Astrocyte (in vitro differentiated cells and primary cell): ENCODE results near the gene SPRR1A. TPM values are rescaled to one million over a fixed set of nuclear protein-coding genes. Genes with fewer than 3 reads are reported as not detected.

Source experiments
- DNase-seq: peaks from one replicate; pipeline ENCODE4 v3.0.0-alpha.2; 2010; ENCODE audit warnings: low read depth
- FAIRE-seq: peaks from 2 replicates; lab custom pipeline; 2011; peaks lifted over from hg19 to GRCh38; lab: Jason Lieb, UNC
- H2AFZ ChIP-seq: 2 replicates; pipeline ENCODE4 v1.6.0; 2012; ENCODE audit warnings: low read depth, low read length, inconsistent platforms
- H3K27ac ChIP-seq: 2 replicates; pipeline ENCODE4 v1.5.1; 2011; ENCODE audit warnings: low read depth, low read length, inconsistent platforms
- H3K27me3 ChIP-seq: 2 replicates; pipeline ENCODE4 v1.6.0; 2011; ENCODE audit warnings: low read length, inconsistent platforms; ENCODE audit not compliant: insufficient read depth
- H3K36me3 ChIP-seq: 2 replicates; pipeline ENCODE4 v1.5.1; 2011; ENCODE audit warnings: low read length, inconsistent platforms; ENCODE audit not compliant: insufficient read depth
- H3K4me1 ChIP-seq: 2 replicates; pipeline ENCODE4 v1.5.1; 2011; ENCODE audit warnings: low read length, inconsistent platforms; ENCODE audit not compliant: insufficient read depth
- H3K4me2 ChIP-seq: 2 replicates; pipeline ENCODE4 v1.6.0; 2012; ENCODE audit warnings: low read length, inconsistent platforms
- H3K4me3 ChIP-seq: 2 replicates; pipeline ENCODE4 v1.5.1; 2011; ENCODE audit warnings: low read depth, mild to moderate bottlenecking, low read length, inconsistent platforms; ENCODE audit not compliant: insufficient read depth
- H3K79me2 ChIP-seq: 2 replicates; pipeline ENCODE4 v1.6.0; 2012; ENCODE audit warnings: mild to moderate bottlenecking, low read length, inconsistent platforms; ENCODE audit not compliant: insufficient read depth
- H3K9ac ChIP-seq: 2 replicates; pipeline ENCODE4 v1.6.0; 2012; ENCODE audit warnings: mild to moderate bottlenecking, low read length, inconsistent platforms
- H3K9me3 ChIP-seq: 2 replicates; pipeline ENCODE4 v1.5.1; 2012; ENCODE audit warnings: low read depth, mild to moderate bottlenecking, low read length, inconsistent platforms; ENCODE audit not compliant: insufficient read depth
- H4K20me1 ChIP-seq: 2 replicates; pipeline ENCODE4 v1.6.0; 2012; ENCODE audit warnings: low read length, inconsistent platforms; ENCODE audit not compliant: insufficient read depth
- H3K27ac Mint-ChIP-seq: one replicate; pipeline ENCODE4 v1.8.0; 2021; ENCODE audit warnings: mild to moderate bottlenecking, mixed read lengths; ENCODE audit not compliant: unreplicated experiment
- H3K27me3 Mint-ChIP-seq: one replicate; pipeline ENCODE4 v1.8.0; 2021; ENCODE audit warnings: low read depth, mixed read lengths; ENCODE audit not compliant: unreplicated experiment
- H3K36me3 Mint-ChIP-seq: one replicate; pipeline ENCODE4 v1.8.0; 2021; ENCODE audit warnings: low read depth, mixed read lengths; ENCODE audit not compliant: unreplicated experiment
- H3K4me1 Mint-ChIP-seq: one replicate; pipeline ENCODE4 v1.8.0; 2021; ENCODE audit warnings: low read depth, mixed read lengths; ENCODE audit not compliant: unreplicated experiment
- H3K4me3 Mint-ChIP-seq: one replicate; pipeline ENCODE4 v1.8.0; 2021; ENCODE audit warnings: mild to moderate bottlenecking, moderate library complexity, mixed read lengths; ENCODE audit not compliant: unreplicated experiment
- H3K9me3 Mint-ChIP-seq: one replicate; pipeline ENCODE4 v1.8.0; 2021; ENCODE audit warnings: mild to moderate bottlenecking, mixed read lengths; ENCODE audit not compliant: unreplicated experiment
- EZH2 ChIP-seq: IDR thresholded peaks from 2 replicates; pipeline ENCODE4 v1.6.1; 2012; ENCODE audit warnings: mild to moderate bottlenecking, low read length, inconsistent platforms; ENCODE audit not compliant: insufficient read depth
- total RNA-seq: library from RNA; stranded (reverse); gene quantifications from 2 replicates; pipeline ENCODE4 v1.2.1, GENCODE V29; 2021
- TF ChIP-seq, protein P1 (sequence below): IDR thresholded peaks from 2 replicates; pipeline ENCODE4 v1.5.1; 2011; ENCODE audit warnings: low read depth, mild to moderate bottlenecking, inconsistent platforms, low read length, moderate library complexity; ENCODE audit not compliant: insufficient read depth

SPRR1A gene
- total RNA-seq, 1 donor from 2014 or later, result not detected

DNA sequence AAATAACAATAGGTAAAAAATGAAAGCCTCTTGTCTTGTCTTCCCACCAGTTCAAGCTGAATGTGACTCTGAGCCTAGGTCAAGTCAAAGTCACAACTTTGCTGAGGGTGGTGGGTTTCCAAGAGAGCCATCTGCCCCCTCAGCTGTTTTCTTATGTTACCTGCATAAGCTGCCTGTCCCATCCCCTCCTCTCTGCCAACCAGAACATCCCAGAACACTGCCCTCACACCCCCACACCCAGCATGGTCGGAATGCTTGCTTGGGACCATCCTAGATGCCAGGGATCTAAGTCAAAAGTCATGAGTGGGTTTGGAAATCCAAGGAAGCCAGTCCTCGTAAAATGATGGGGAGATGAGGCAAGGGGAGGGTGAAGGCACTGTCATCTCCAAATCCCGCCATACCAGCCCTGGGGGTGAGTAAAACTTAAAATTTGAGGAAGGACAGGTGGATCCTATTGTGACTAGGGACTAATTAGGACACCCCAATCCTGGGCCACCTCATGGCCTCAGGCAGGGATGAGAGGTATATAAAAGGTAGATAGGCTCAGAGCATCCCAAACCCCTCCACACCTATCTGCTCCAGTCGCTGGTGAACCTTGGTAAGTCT, 37.1 kb upstream of the SPRR1A start, which contains the start of gene SPRR5:
TSS of gene SPRR5 (plus strand) at position 556 of the 606 bp plus-strand sequence. CDS start 1,349 bp downstream, outside the sequence.
- no peak for TF ChIP-seq EZH2
- TF ChIP-seq, protein P1, sequence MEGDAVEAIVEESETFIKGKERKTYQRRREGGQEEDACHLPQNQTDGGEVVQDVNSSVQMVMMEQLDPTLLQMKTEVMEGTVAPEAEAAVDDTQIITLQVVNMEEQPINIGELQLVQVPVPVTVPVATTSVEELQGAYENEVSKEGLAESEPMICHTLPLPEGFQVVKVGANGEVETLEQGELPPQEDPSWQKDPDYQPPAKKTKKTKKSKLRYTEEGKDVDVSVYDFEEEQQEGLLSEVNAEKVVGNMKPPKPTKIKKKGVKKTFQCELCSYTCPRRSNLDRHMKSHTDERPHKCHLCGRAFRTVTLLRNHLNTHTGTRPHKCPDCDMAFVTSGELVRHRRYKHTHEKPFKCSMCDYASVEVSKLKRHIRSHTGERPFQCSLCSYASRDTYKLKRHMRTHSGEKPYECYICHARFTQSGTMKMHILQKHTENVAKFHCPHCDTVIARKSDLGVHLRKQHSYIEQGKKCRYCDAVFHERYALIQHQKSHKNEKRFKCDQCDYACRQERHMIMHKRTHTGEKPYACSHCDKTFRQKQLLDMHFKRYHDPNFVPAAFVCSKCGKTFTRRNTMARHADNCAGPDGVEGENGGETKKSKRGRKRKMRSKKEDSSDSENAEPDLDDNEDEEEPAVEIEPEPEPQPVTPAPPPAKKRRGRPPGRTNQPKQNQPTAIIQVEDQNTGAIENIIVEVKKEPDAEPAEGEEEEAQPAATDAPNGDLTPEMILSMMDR, result no peak
- Histone ChIP-seq H2AFZ (no peak within 1 kb of the TSS), H3K36me3 (no peaks in the 10 kb centered on the region), H3K9ac (no peak within 1 kb of the TSS), H3K4me3 (no peak within 1 kb of the TSS), H3K9me3 (no peaks in the 10 kb centered on the region), H3K27ac (no peak within 1 kb of the TSS), H3K4me1 (no peaks in the 10 kb centered on the region), H3K27me3 (no peaks in the 10 kb centered on the region), H4K20me1 (no peaks in the 10 kb centered on the region), H3K79me2 (no peaks in the 10 kb centered on the region), H3K4me2 (no peak within 1 kb of the TSS)
- H3K27ac Mint-ChIP-seq, result no peak within 1 kb of the TSS
- peaks cover 6% of the 10 kb centered on the region for H3K4me1 Mint-ChIP-seq
- H3K27me3 Mint-ChIP-seq, result peaks cover 20% of the 10 kb centered on the region
- H3K9me3 Mint-ChIP-seq, result peaks cover 4% of the 10 kb centered on the region
- H3K4me3 Mint-ChIP-seq, result no peak within 1 kb of the TSS
- DNase-seq (no peak), FAIRE-seq (no peak)
- H3K36me3 Mint-ChIP-seq, result no peaks in the 10 kb centered on the region

DNA sequence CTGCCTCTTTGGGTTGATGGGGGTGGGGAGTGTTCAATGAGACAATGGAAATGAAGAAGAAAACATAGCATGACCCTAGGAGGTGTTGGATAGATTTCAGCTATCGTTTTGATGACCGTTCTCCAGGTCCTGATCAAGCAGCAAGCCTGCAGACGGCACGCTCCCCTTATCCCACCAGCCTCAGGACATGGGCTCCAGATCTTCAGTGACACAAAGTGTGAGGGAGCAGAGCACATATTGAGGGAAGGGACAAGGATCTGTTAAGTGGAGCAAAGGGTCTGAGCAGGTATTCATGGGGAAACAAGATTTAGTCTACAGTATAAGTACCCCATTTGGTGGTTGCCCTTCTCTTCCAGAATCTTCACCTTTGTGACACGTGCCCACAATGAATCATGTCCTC, 32.2 kb upstream of the SPRR1A start:
- no peaks in the 10 kb centered on the region for H3K36me3 ChIP-seq
- H2AFZ ChIP-seq, result no peak overlapping the region
- Mint-ChIP-seq H3K4me1 (peaks cover 9% of the 10 kb centered on the region), H3K9me3 (peaks cover 4% of the 10 kb centered on the region), H3K27ac (no peak overlapping the region), H3K4me3 (no peak overlapping the region), H3K36me3 (no peaks in the 10 kb centered on the region), H3K27me3 (peaks cover 26% of the 10 kb centered on the region)
- H3K27ac ChIP-seq, result no peak overlapping the region
- no peaks in the 10 kb centered on the region for H4K20me1 ChIP-seq
- DNase-seq (no peak), FAIRE-seq (no peak)
- TF ChIP-seq, protein P1, result no peak
- TF ChIP-seq EZH2, result no peak
- no peak overlapping the region for H3K4me2 ChIP-seq
- no peak overlapping the region for H3K4me3 ChIP-seq
- no peak overlapping the region for H3K9ac ChIP-seq
- no peaks in the 10 kb centered on the region for H3K79me2 ChIP-seq
- H3K27me3 ChIP-seq, result no peaks in the 10 kb centered on the region
- no peaks in the 10 kb centered on the region for H3K9me3 ChIP-seq
- no peaks in the 10 kb centered on the region for H3K4me1 ChIP-seq

DNA sequence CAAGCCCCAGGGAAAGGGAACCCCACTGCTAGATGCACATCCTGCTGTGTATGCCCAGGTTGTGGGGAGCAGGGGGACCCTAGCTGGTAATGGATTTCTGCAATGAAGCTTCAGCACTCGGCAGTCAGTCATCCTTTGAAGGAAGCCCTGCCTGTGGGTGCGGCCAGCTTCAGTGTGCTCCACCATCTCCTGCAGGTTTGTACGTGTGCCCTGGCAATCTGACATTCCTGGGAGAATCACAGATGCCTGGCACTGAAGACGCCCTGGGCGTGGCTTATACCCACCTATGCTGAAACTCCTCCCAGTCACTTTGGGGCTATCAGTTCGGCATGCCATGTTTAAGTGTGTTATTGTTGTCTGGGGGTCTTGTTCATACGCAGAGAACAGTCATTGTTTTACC, 30.1 kb upstream of the SPRR1A start:
- H3K4me3 Mint-ChIP-seq, result no peak overlapping the region
- peaks cover 9% of the 10 kb centered on the region for H3K4me1 Mint-ChIP-seq
- H3K4me2 ChIP-seq, result no peak overlapping the region
- H3K27me3 Mint-ChIP-seq, result peaks cover 23% of the 10 kb centered on the region
- H4K20me1 ChIP-seq, result no peaks in the 10 kb centered on the region
- H3K27me3 ChIP-seq, result no peaks in the 10 kb centered on the region
- no peaks in the 10 kb centered on the region for H3K9me3 ChIP-seq
- no peak overlapping the region for H3K27ac Mint-ChIP-seq
- FAIRE-seq, result no peak
- no peaks in the 10 kb centered on the region for H3K79me2 ChIP-seq
- no peak for DNase-seq
- no peak overlapping the region for H3K9ac ChIP-seq
- peaks cover 4% of the 10 kb centered on the region for H3K9me3 Mint-ChIP-seq
- no peak for TF ChIP-seq EZH2
- TF ChIP-seq, protein P1, result no peak
- H3K4me3 ChIP-seq, result no peak overlapping the region
- no peaks in the 10 kb centered on the region for H3K36me3 ChIP-seq
- no peak overlapping the region for H3K27ac ChIP-seq
- no peaks in the 10 kb centered on the region for H3K4me1 ChIP-seq
- no peaks in the 10 kb centered on the region for H3K36me3 Mint-ChIP-seq
- no peak overlapping the region for H2AFZ ChIP-seq
